CD4-positive, CD25-positive, alpha-beta regulatory T cell (primary cell): ENCODE data around the gene PXYLP1. TPM values are rescaled to one million over a fixed set of nuclear protein-coding genes. Genes with fewer than 3 reads are reported as not detected.
A peak's percentile ranks its signal among the peaks of the same experiment; 100 is the strongest.

Experiments
- ATAC-seq, 2 donors: fragments of 150-1000 bp; cut with Tn5 transposase; one replicate each; pipeline ENCODE4 v1.10.0; 2021; ENCODE audit warnings: low read depth in 2 of 2, moderate number of reproducible peaks in 2 of 2, moderate library complexity in 1 of 2
- DNase-seq, 3 donors: peaks; one replicate each; pipeline versions ENCODE4 v3.0.0 to v3.0.0-alpha.2; 2012 to 2022; ENCODE audit warnings: mixed read lengths in 1 of 3
- H3K27ac ChIP-seq: one replicate; pipeline ENCODE4 v1.7.0; 2013; ENCODE audit warnings: mild to moderate bottlenecking, low read length; ENCODE audit not compliant: insufficient read depth, poor library complexity, severe bottlenecking
- H3K27me3 ChIP-seq: one replicate; pipeline ENCODE4 v1.7.0; 2013; ENCODE audit warnings: low read length; ENCODE audit not compliant: control insufficient read depth, insufficient read depth
- H3K36me3 ChIP-seq: one replicate; pipeline ENCODE4 v1.7.0; 2013; ENCODE audit warnings: mild to moderate bottlenecking, low read length, moderate library complexity; ENCODE audit not compliant: control insufficient read depth, insufficient read depth
- H3K4me1 ChIP-seq: 2 replicates; pipeline ENCODE4 v1.7.0; 2013; ENCODE audit warnings: mild to moderate bottlenecking, low read length; ENCODE audit not compliant: insufficient read depth, control insufficient read depth, poor library complexity, severe bottlenecking
- H3K4me3 ChIP-seq: one replicate; pipeline ENCODE4 v1.7.0; 2013; ENCODE audit warnings: low read depth, mild to moderate bottlenecking, low read length, moderate library complexity
- H3K9me3 ChIP-seq, 2 experiments: 1 replicate in 1 of 2; 2 replicates in 1 of 2; pipeline ENCODE4 v1.7.0; 2013; ENCODE audit warnings: low read length in 2 of 2, mild to moderate bottlenecking in 1 of 2, moderate library complexity in 1 of 2; ENCODE audit not compliant: control insufficient read depth in 2 of 2
- H3K27ac Mint-ChIP-seq, 3 donors: one replicate each; pipeline ENCODE4 v1.8.0; 2020 to 2022; ENCODE audit warnings: mild to moderate bottlenecking in 3 of 3, mixed read lengths in 3 of 3, moderate library complexity in 2 of 3
- H3K27me3 Mint-ChIP-seq: one replicate; pipeline ENCODE4 v1.8.0; 2022; ENCODE audit warnings: mild to moderate bottlenecking, mixed read lengths
- H3K36me3 Mint-ChIP-seq: one replicate; pipeline ENCODE4 v1.8.0; 2020; ENCODE audit warnings: mixed read lengths
- H3K4me1 Mint-ChIP-seq, 4 donors: one replicate each; pipeline ENCODE4 v1.8.0; 2020 to 2022; ENCODE audit warnings: mixed read lengths in 4 of 4, mild to moderate bottlenecking in 1 of 4
- H3K4me3 Mint-ChIP-seq, 4 donors: one replicate each; pipeline ENCODE4 v1.8.0; 2020 to 2022; ENCODE audit warnings: mild to moderate bottlenecking in 4 of 4, mixed read lengths in 4 of 4, moderate library complexity in 3 of 4
- H3K9me3 Mint-ChIP-seq, 7 donors: one replicate each; pipeline ENCODE4 v1.8.0; 2020 to 2022; ENCODE audit warnings: mixed read lengths in 7 of 7, mild to moderate bottlenecking in 3 of 7, moderate library complexity in 2 of 7
- polyA plus RNA-seq, 4 donors: library from polyadenylated mRNA; unstranded; fragments of 300-500 nt; fragmentation: Illumina TruSeq; gene quantifications; one replicate each; pipeline ENCODE4 v1.2.3, GENCODE V29; 2021
- total RNA-seq: library from RNA; stranded (reverse); gene quantifications from one replicate; pipeline ENCODE4 v1.2.3, GENCODE V29; 2022

PXYLP1 gene
- total and polyA plus RNA-seq, 5 donors from 2014 or later = 3.8 to 11.3 (median 9.8) TPM

GRCh38 chr3:141341536-141341935, 109.9 kb downstream of the PXYLP1 start:
- Mint-ChIP-seq H3K4me3 (peak overlapping the region in 1 of 4 donors; percentile 34), H3K27me3 (peaks cover 24% of the 10 kb centered on the region), H3K36me3 (no peaks in the 10 kb centered on the region), H3K27ac (no peak overlapping the region), H3K4me1 (peaks cover 0 to 5% (median 0%) of the 10 kb centered on the region in 4 donors), H3K9me3 (peaks cover 0 to 10% (median 0%) of the 10 kb centered on the region in 7 donors)
- H3K9me3 ChIP-seq = no peaks in the 10 kb centered on the region
- DNase-seq (no peak), ATAC-seq (no peak)
- no peak overlapping the region for H3K4me3 ChIP-seq
- no peaks in the 10 kb centered on the region for H3K27me3 ChIP-seq
- H3K27ac ChIP-seq = no peak overlapping the region
- H3K36me3 ChIP-seq = no peaks in the 10 kb centered on the region
- no peaks in the 10 kb centered on the region for H3K4me1 ChIP-seq

GRCh38 chr3:141342386-141342785, 110.8 kb downstream of the PXYLP1 start:
- Histone ChIP-seq H3K36me3 (no peaks in the 10 kb centered on the region), H3K27ac (no peak overlapping the region), H3K4me3 (no peak overlapping the region), H3K27me3 (no peaks in the 10 kb centered on the region), H3K4me1 (no peaks in the 10 kb centered on the region), H3K9me3 (no peaks in the 10 kb centered on the region)
- peaks cover 0 to 5% (median 0%) of the 10 kb centered on the region in 4 donors for H3K4me1 Mint-ChIP-seq
- H3K4me3 Mint-ChIP-seq = no peak overlapping the region
- H3K9me3 Mint-ChIP-seq = peaks cover 0 to 10% (median 0%) of the 10 kb centered on the region in 7 donors
- no peak overlapping the region for H3K27ac Mint-ChIP-seq
- H3K36me3 Mint-ChIP-seq = no peaks in the 10 kb centered on the region
- ATAC-seq (no peak), DNase-seq (no peak)
- H3K27me3 Mint-ChIP-seq = peaks cover 21% of the 10 kb centered on the region

GRCh38 chr3:141343077-141343476, 111.5 kb downstream of the PXYLP1 start:
- Histone ChIP-seq H3K27ac (no peak overlapping the region), H3K4me3 (no peak overlapping the region), H3K36me3 (no peaks in the 10 kb centered on the region), H3K4me1 (no peaks in the 10 kb centered on the region), H3K27me3 (no peaks in the 10 kb centered on the region), H3K9me3 (no peaks in the 10 kb centered on the region)
- Mint-ChIP-seq H3K27me3 (peaks cover 20% of the 10 kb centered on the region), H3K27ac (no peak overlapping the region), H3K9me3 (peaks cover 0 to 10% (median 0%) of the 10 kb centered on the region in 7 donors), H3K36me3 (no peaks in the 10 kb centered on the region), H3K4me1 (peaks cover 0 to 5% (median 0%) of the 10 kb centered on the region in 4 donors), H3K4me3 (no peak overlapping the region)
- ATAC-seq (no peak), DNase-seq (no peak)

GRCh38 chr3:141343865-141344271, 112.2 kb downstream of the PXYLP1 start:
- Histone ChIP-seq H3K36me3 (no peaks in the 10 kb centered on the region), H3K4me1 (no peaks in the 10 kb centered on the region), H3K27me3 (no peaks in the 10 kb centered on the region), H3K27ac (no peak overlapping the region), H3K9me3 (no peaks in the 10 kb centered on the region), H3K4me3 (no peak overlapping the region)
- H3K4me3 Mint-ChIP-seq = no peak overlapping the region
- ATAC-seq (no peak), DNase-seq (no peak)
- H3K4me1 Mint-ChIP-seq = peaks cover 0 to 5% (median 0%) of the 10 kb centered on the region in 4 donors
- H3K36me3 Mint-ChIP-seq = no peaks in the 10 kb centered on the region
- peaks cover 0 to 10% (median 0%) of the 10 kb centered on the region in 7 donors for H3K9me3 Mint-ChIP-seq
- H3K27me3 Mint-ChIP-seq = peaks cover 20% of the 10 kb centered on the region
- no peak overlapping the region for H3K27ac Mint-ChIP-seq

Other genes with a start within 250 kb of the PXYLP1 start
- not detected for gene SPSB4, start 180.5 kb upstream of the PXYLP1 start, total RNA-seq
- gene SPSB4, start 180.5 kb upstream of the PXYLP1 start, polyA plus RNA-seq = not detected
- 75.7 TPM for gene ZBTB38, start 136.7 kb downstream of the PXYLP1 start, total RNA-seq
- gene ZBTB38, start 136.7 kb downstream of the PXYLP1 start, polyA plus RNA-seq = 100 to 1,000 TPM in 2 of 4 donors, 10 to 100 TPM in 2; 65.0 to 148 (median 116) TPM